NB4 (cell line): ENCODE data around the gene DPYSL4.

ENCODE experiments used
- DNase-seq: peaks from one replicate; pipeline ENCODE4 v3.0.0; 2010; ENCODE audit warnings: low read depth
- H3K4me3 ChIP-seq: one replicate; pipeline ENCODE4 v1.5.1; 2011; ENCODE audit warnings: mild to moderate bottlenecking, low read depth, low read length, moderate library complexity
- CTCF ChIP-seq: IDR thresholded peaks from one replicate; pipeline ENCODE4 v1.5.1; 2012; ENCODE audit warnings: low read depth, low read length
- MYC ChIP-seq: IDR thresholded peaks from 2 replicates; pipeline ENCODE4 v1.6.1; 2011; ENCODE audit warnings: low read depth, low read length
- POLR2A ChIP-seq: IDR thresholded peaks from 2 replicates; pipeline ENCODE4 v1.6.1; 2011; ENCODE audit warnings: mild to moderate bottlenecking; ENCODE audit not compliant: insufficient read length; ENCODE audit errors: extremely low read depth
- TF ChIP-seq, protein P1 (sequence below): IDR thresholded peaks from 2 replicates; pipeline ENCODE4 v1.6.1; 2011; ENCODE audit warnings: low read depth, low read length

Gene DPYSL4

GRCh38 chr10:132194726-132195125 is 8.0 kb downstream of the DPYSL4 start:
- H3K4me3 ChIP-seq, result no peak overlapping the region
- no peak for DNase-seq
- no peak for TF ChIP-seq CTCF
- no peak for TF ChIP-seq MYC
- TF ChIP-seq, protein P1, sequence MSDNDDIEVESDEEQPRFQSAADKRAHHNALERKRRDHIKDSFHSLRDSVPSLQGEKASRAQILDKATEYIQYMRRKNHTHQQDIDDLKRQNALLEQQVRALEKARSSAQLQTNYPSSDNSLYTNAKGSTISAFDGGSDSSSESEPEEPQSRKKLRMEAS, result no peak
- no peak for TF ChIP-seq POLR2A

- no peak for DNase-seq
- TF ChIP-seq CTCF (no peak), MYC (no peak), POLR2A (no peak)
- TF ChIP-seq, protein P1, result no peak
Observed at GRCh38 chr10:132195366-132196075, 8.8 kb downstream of the DPYSL4 start.

GRCh38 chr10:132196178-132197113 is 9.7 kb downstream of the DPYSL4 start:
- TF ChIP-seq, protein P1, result no peak
- TF ChIP-seq POLR2A (no peak), MYC (no peak), CTCF (no peak)
- H3K4me3 ChIP-seq, result no peak overlapping the region
- no peak for DNase-seq

More at GRCh38 chr10:132195366-132196075, 8.8 kb downstream of the DPYSL4 start:
- no peak overlapping the region for H3K4me3 ChIP-seq

DNA sequence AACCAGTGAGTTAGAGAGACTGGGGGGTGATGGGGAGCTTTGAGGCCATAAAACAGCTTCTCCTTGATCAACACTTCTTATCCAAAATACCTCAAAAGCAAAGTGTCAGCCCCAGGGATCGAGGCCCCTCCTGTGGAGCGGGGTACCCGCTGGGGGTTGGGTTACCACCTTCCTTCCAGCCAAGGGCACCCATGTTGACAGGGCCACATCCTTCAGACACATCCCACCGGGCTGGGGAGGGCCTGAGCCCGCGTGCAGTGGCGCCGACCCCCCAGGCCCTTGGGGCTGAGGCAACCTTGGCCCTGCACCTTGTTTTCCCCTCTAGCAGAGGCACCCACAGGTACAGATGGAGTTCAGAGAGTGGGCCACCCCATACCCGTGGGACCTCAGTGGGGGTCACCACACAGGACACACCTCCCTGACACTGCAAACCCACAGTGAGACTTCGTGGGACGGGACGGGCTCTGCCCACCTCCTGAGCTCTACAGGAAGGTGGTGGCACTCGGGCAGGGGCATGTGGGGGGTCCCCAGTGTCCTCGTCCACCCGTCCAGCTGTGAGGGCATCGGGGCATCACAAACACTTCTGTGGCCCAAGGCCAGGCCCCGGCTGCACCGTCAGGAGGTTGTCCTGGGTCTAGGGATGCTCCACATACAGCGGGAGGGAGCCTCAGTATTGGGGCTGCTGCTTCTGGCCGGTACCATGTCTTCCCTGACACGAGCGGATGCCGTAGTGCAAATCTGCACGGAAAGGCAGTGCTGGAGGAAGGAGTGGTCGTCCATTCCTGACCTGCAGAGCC is 10.7 kb downstream of the DPYSL4 start:
- no peak overlapping the region for H3K4me3 ChIP-seq
- TF ChIP-seq POLR2A (no peak), CTCF (no peak), MYC (no peak)
- TF ChIP-seq, protein P1, result no peak
- DNase-seq, result no peak

- DNase-seq, result no peak
- H3K4me3 ChIP-seq, result no peak overlapping the region
- TF ChIP-seq, protein P1, result no peak
- TF ChIP-seq CTCF, result no peak
- no peak for TF ChIP-seq MYC
- no peak for TF ChIP-seq POLR2A
Observed at GRCh38 chr10:132198068-132198370, 11.3 kb downstream of the DPYSL4 start.
